ENCODE results near the gene BCAS4.

Gene BCAS4

GRCh38 chr20:50892394-50892793 lies 97.5 kb downstream of the BCAS4 start:
- in situ Hi-C loops (cut with HindIII; ENCODE audit: low sequenced_read_pairs), result no loop called here
- no peak for TF ChIP-seq CTCF (IDR thresholded peaks at IDR 0.05; ENCODE audit: low read depth, low read length, missing control alignments)
- H3K4me3 ChIP-seq (ENCODE audit: low read depth, low read length), result no peak overlapping the region
- DNase-seq (ENCODE audit: low read depth), result no peak

GRCh38 chr20:50893620-50894019 lies 98.8 kb downstream of the BCAS4 start:
- no peak overlapping the region for H3K4me3 ChIP-seq (ENCODE audit: low read depth, low read length)
- in situ Hi-C loops (cut with HindIII; ENCODE audit: low sequenced_read_pairs), result no loop called here
- TF ChIP-seq CTCF (IDR thresholded peaks at IDR 0.05; ENCODE audit: low read depth, low read length, missing control alignments), result no peak
- no peak for DNase-seq (ENCODE audit: low read depth)

- no peak overlapping the region for H3K4me3 ChIP-seq (ENCODE audit: low read depth, low read length)
- DNase-seq (ENCODE audit: low read depth), result no peak
- TF ChIP-seq CTCF (IDR thresholded peaks at IDR 0.05; ENCODE audit: low read depth, low read length, missing control alignments), result no peak
- in situ Hi-C loops (cut with HindIII; ENCODE audit: low sequenced_read_pairs), result no loop called here
Measured at GRCh38 chr20:50895111-50895830, 100.4 kb downstream of the BCAS4 start.

GRCh38 chr20:50898475-50898874 lies 103.6 kb downstream of the BCAS4 start:
- no peak overlapping the region for H3K4me3 ChIP-seq (ENCODE audit: low read depth, low read length)
- in situ Hi-C loops (cut with HindIII; ENCODE audit: low sequenced_read_pairs), result no loop called here
- DNase-seq (ENCODE audit: low read depth), result no peak
- TF ChIP-seq CTCF (IDR thresholded peaks at IDR 0.05; ENCODE audit: low read depth, low read length, missing control alignments), result no peak

- no peak for DNase-seq (ENCODE audit: low read depth)
- in situ Hi-C loops (cut with HindIII; ENCODE audit: low sequenced_read_pairs), result no loop called here
- no peak for TF ChIP-seq CTCF (IDR thresholded peaks at IDR 0.05; ENCODE audit: low read depth, low read length, missing control alignments)
- H3K4me3 ChIP-seq (ENCODE audit: low read depth, low read length), result no peak overlapping the region
Measured at GRCh38 chr20:50900261-50900660, 105.4 kb downstream of the BCAS4 start.

GRCh38 chr20:50901301-50901700 lies 106.4 kb downstream of the BCAS4 start:
- no peak for TF ChIP-seq CTCF (IDR thresholded peaks at IDR 0.05; ENCODE audit: low read depth, low read length, missing control alignments)
- H3K4me3 ChIP-seq (ENCODE audit: low read depth, low read length), result no peak overlapping the region
- DNase-seq (ENCODE audit: low read depth), result no peak
- in situ Hi-C loops (cut with HindIII; ENCODE audit: low sequenced_read_pairs), result no loop called here
